GM18858 (cell line): ENCODE results near the gene ARCN1.
"Not testable (repeated sequence)": the region's sequence is repeated elsewhere in the genome, so short reads cannot be mapped to it uniquely, and the experiment has no call there.

Source experiments
- ATAC-seq: cut with Tn5 transposase; IDR thresholded peaks from one replicate; pipeline ENCODE4 v1.9.1; 2021; ENCODE audit not compliant: unreplicated experiment

Gene ARCN1

DNA sequence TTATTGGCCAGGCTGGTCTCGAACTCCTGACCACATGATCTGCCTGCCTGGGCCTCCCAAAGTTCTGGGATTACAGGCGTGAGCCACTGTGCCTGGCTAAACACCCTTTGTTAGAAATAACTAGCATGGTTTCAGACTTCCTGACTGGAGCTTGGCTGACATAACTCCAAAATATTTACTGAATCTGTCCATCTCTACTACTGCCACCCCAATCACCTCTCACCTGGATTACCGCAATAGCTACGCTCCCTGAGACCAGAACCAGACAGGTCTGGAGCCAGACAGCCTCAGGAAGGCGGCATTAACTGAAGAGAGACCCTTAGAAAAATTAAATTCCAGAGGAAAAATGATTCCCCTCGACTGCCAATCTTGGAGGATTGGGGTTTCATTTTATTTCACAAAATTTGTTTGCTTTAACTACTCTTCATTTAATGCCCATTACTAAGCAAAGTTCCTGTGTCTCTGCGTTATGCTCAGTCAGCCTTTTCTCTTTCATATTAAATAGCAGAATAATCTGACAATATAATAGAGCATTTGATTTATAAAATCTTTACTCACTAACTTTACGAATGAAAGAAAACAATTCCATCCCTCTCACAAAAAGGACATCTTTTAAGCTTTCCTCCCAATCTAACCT, 28.1 kb upstream of the ARCN1 start:
- no peak for ATAC-seq

- no peak for ATAC-seq
Observed at GRCh38 chr11:118544647-118545010, 27.6 kb upstream of the ARCN1 start.

DNA sequence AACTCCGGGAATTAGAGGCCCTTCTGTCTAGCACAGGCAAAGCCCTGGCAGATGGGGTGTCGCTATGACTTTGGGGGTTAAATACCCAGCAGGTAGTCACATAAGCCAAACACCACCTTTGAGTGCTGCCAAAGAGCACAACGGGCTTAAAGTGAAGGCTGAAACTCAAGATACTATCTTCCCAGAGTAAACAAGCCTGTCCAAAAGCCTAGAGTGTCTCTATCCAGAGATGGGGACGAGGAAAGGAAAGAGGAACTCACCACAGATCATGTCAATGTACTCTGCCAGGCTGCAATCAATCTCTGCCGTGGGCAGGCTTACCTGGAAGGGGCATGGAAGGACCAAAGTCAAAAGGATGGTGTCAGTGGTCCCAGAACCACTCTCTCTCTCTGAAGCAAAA, 26.7 kb upstream of the ARCN1 start:
- ATAC-seq = no peak

GRCh38 chr11:118547132-118547531, 25.1 kb upstream of the ARCN1 start:
- no peak for ATAC-seq

- ATAC-seq = no peak
Observed at GRCh38 chr11:118552341-118552740, 19.9 kb upstream of the ARCN1 start.

DNA sequence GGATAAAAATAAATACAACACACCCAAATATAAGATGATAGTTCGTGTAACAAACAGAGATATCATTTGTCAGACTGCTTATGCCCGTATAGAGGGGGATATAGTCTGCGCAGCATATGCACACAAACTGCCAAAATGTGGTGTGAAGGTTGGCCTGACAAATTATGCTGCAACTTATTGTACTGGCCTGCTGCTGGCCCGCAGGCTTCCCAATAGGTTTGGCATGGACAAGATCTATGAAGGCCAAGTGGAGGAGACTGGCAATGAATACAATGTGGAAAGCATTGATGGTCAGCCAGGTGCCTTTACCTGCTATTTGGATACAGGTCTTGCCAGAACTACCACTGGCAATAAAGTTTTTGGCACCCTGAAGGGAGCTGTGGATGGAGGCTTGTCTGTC, 11.4 kb upstream of the ARCN1 start:
- ATAC-seq = no peak

GRCh38 chr11:118565051-118565450, 7.2 kb upstream of the ARCN1 start:
- no peak for ATAC-seq

DNA sequence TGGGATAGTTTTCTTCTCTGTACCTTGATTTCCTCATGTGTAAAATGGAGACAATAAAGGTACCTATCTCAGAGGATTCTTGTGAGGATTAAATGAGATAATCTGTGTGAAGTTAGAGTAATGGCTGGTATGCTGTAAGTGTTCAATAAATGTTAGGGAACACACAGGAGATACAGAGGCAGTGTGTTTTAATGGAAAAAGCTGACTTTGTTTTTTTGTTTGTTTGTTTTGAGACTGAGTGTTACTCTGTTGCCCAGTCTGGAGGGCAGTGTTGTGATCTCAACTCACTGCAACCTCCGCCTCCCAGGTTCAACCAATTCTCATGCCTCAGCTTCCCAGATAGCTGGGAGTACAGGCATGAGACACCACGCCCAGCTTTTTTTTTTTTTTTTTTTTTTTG, 2.5 kb upstream of the ARCN1 start:
- ATAC-seq = no peak

DNA sequence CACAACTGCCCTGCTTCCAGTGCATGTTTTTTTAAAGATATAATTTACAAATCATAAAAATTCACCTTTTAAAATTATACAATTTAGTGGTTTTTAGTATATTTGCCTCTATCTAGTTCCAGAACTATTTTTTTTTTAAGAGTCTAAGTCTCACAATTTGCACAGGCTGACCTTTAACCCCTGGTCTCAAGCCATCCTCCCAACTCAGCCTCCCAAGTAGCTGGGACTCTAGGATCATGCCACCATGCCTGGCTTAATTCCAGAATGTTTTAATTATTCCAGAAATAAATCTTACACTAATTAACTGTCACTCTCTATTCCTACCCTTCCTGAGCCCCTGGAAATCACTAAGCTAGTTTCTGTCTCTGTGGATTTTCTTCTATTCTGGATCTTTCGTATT, 1.4 kb upstream of the ARCN1 start:
- no peak for ATAC-seq

- ATAC-seq = not testable (repeated sequence)
Observed at GRCh38 chr11:118571701-118572060, 528 bp upstream of the ARCN1 start.

- ATAC-seq = no peak
Observed at GRCh38 chr11:118572981-118573550, 857 bp downstream of the ARCN1 start.

DNA sequence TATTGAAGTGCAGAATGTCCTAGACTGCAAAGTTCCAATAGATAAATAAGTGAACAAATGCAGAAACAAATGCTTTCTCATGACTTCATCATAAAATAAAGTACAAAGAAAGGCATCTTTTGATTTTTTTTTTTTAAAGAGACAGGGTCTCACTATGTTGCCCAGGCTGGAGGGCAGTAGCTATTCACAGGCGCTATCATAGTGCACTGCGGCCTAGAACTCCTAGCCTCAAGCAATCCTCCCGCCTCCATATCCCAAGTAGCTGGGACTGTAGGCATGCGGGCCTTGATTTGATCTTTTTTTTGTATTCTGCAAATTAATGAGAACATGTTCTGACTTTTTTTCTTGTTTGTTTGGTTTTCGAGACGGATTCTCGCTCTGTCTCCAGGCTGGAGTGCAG, 2.4 kb downstream of the ARCN1 start:
- ATAC-seq = no peak

GRCh38 chr11:118577995-118578394, 5.8 kb downstream of the ARCN1 start:
- not testable (repeated sequence) for ATAC-seq

GRCh38 chr11:118581057-118581456, 8.8 kb downstream of the ARCN1 start:
- no peak for ATAC-seq

GRCh38 chr11:118587952-118588351, 15.7 kb downstream of the ARCN1 start:
- no peak for ATAC-seq

GRCh38 chr11:118592616-118593367, 20.6 kb downstream of the ARCN1 start:
- no peak for ATAC-seq

- not testable (repeated sequence) for ATAC-seq
Observed at GRCh38 chr11:118594984-118595383, 22.8 kb downstream of the ARCN1 start.

- no peak for ATAC-seq
Observed at GRCh38 chr11:118596224-118597146, 24.3 kb downstream of the ARCN1 start.

- ATAC-seq = no peak
Observed at GRCh38 chr11:118597556-118597955, 25.3 kb downstream of the ARCN1 start.

- ATAC-seq = no peak
Observed at GRCh38 chr11:118602331-118602730, 30.1 kb downstream of the ARCN1 start.

- ATAC-seq = not testable (repeated sequence)
Observed at GRCh38 chr11:118603709-118604108, 31.5 kb downstream of the ARCN1 start.
